GM03348 (cell line): ENCODE measurements around the gene DNM3.
A peak's percentile ranks its signal among the peaks of the same experiment; 100 is the strongest.

Experiments used
- DNase-seq: peaks from one replicate; pipeline ENCODE4 v3.0.0; 2012; ENCODE audit warnings: low spot score

The DNM3 gene

DNA sequence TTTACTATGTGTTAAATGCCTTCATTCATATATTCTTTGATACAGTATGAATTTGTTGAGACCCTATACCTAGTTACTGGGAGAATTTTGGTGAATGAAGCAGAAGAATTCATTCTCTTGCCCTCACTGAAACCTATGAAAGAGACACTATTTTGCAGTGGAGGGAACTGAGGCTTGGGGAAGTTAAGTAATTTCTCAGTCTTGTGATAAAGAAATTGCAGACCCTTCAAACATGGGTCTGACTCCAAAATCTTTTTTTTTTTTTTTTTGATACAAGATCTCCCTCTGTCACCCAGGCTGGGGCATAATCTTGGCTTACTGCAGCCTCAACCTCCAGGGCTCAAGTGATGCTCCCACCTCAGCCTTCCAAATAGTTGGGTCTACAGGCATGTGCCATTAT, 132.1 kb downstream of the DNM3 start:
- DNase-seq, result no peak

DNA sequence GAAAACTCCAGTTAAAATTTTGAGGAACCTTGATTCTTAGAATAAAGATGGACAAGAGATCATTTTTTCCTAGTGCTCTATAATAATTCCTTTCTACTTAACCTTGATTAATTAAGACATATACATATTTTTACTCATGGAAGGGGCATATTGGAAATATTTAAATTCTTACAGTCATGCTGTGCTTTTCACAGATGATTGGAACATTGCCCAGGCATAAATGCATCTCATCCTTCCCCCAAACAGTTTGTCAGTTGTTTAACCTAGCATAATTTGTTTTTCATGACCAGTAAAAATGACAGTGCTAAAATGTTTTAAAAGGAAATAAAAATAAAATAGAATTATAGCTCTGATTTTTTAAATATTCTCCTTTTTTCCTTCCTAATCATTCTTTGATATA, 140.0 kb downstream of the DNM3 start:
- DNase-seq, result no peak

DNA sequence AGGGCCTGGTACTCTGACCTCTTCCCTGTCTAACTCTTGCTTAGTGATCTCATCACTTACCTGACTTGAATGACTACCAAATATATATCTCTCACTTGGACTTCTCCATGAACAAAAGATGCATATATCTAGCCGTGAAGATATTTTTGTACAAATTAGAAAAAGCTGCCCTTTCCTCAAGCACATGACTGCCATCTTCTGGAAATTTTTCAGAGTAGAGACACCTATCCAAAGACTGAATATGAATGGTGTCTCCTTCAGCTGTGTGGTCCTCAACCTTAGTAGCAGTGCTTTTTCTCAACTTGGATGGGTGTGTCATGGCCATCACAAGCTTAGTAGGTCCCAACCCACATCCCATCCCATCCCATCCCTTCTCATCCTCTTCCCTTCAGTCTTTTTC, 142.3 kb downstream of the DNM3 start:
- DNase-seq, result peak; percentile 44

DNA sequence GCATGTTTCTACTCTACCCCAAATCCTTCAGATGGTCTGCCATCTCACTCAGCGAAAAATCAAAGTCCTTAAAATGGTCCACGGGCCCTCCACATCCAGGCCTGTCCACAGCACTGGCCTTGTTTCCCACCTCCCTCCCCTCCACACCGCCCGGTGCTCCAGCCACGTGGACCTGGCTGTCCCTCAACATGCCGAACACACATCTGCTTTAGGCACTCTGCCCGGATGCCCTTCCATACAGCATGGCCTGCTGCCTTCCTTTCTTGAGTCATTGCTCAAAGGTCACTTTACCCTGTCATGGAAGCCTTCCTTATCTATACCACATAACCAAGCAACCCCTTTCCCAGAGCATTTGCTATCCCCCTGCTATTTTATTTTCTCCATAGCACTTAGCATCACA, 143.0 kb downstream of the DNM3 start:
- no peak for DNase-seq

DNA sequence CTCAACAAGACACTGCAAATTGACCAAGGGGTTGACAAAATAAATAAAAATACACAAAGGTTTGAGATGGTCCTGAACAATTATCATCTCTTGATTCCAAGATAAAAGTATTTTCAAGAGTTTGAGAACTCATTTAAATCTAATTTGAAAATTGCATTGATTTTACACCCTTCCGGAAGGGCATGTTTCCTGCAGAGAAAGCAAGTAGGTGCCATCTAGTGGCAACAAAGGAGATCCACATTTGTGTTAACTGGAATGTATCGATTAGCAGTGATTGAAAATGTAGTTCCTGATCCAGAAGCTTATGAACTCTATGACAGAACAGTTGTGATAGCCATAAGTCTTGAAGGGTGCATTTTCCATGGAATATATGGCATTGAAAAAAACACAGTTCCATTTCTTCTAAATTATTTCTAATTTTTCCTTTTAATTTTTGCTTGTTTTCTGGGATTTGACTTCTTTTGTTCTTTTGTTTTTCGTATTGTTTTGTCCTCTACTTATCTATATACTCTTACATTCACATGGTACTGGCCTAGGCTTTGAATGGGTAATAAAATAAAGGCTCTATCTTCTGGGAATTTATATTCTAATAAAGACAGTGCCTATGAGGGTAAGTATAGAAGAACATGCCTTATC, 143.7 kb downstream of the DNM3 start:
- DNase-seq, result peak; percentile 56

DNA sequence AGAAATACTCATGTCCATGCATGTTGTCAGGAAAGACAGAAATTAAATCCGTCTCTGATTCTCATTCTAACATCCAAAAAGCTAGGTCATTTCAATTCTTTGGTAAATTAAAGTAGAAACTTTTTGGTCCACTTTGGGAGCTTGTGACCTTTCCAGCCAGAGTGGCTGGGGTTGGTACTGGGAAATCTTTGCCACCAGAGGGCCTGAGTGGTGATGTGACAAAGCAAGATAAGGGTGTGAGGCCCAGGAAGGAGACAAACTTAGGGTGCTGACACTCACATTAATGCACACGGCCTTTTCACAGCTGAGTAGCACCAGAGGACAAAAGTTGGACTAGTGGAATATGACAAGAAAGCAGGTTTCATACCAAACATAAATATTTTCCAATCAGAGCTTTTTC, 144.3 kb downstream of the DNM3 start:
- peak; percentile 15 for DNase-seq

DNA sequence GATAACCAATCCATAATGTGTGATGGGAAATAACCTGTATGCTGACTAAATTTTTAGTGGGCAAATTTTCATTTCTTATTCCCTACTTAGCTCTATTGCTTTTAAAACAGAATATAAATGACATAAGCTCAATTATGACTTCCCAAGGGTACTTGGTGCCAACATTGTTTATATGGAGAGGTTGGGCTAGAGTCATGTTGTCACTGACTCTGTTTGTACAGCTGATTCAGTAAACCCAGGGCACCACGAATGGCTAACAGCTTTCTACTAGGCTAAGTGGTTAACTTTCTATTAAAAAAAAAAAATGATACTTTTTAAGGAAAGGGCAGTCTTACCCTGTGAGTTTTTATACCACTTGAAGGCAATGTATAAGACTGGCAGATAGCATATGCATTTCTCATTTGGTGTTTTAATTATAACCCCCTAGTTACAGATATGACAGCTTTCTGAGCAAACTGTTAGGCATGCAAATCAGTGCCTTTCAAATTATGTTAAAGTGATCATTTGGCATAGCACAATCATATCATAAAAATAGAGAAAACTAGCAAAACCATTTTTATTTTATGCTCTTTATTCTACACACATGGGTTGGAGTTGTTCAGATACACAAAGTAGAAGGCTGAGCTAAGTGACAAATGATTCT, 147.1 kb downstream of the DNM3 start:
- no peak for DNase-seq

DNA sequence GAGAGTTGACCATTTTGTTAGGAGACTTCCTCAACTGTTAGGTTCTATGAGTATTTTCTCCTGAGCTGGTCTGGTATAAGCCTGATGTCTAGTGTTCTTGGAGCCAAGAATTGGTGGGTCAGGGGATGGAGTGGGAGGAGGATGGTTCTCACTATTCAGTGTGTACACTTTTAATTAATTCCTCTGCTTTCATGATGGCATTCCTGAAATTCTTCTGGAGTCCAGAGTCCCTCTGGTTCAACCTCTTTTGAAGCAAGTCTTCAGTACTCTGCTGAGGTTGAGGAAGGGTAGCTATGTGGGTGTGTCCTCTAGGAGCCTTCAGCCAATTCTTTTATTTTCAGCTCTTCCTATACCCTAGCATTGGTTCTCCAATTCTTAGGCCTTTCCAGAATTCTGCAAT, 149.1 kb downstream of the DNM3 start:
- no peak for DNase-seq

DNA sequence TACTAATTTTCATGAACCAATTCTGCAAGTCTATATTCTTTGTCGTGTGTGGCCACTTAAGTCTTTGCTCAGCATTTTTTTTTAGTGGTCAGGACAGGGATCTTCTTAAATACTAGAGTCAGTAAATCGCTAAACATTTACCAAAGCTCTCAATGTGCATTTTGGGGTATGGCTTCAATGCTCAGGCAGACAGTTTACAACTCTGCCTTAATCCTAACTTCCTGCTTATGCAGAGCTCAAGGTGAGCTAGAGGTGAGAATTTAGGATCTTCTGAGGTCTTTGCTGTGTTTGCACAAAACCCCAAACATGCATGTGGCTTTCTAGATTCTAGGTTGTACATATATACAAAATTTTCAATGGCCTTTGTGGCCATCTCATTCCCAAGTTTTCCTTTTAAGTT, 153.0 kb downstream of the DNM3 start:
- no peak for DNase-seq

DNA sequence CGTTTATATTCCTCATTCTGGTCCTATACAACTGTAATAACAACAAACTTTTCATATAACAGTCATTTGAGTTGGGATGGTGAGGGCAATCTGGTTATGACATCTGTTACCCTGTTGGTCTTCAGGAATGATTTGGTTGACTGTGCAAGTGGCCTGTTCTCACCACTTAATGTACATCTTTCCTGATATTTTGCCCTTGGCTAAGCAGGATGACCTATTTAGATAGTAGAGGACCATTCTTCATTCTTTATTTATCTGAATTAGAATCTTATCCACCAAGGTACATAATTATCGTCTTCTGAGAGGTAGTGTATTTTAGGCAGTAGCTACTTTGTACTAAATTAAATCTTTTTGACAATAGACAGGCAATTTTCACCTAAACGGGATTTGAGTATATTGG, 154.3 kb downstream of the DNM3 start:
- DNase-seq, result no peak

DNA sequence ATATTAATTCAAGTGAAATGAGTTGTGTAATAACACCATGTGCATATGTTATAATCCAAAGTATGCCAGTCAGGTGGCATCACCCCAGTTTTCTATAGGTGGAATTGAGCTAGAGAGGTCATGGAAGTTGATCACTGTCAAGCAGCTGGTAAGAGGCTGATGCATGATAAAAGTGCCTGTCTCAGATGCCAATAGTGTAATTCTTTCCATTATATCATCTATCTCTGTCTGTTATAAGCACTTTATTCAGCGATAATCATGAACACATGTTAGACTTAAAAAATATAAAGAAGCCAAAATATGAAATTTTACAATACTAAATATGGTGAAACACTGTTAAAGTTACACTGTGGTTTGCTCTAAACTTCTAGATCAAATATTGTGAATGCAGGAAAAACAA, 156.6 kb downstream of the DNM3 start:
- DNase-seq, result no peak

DNA sequence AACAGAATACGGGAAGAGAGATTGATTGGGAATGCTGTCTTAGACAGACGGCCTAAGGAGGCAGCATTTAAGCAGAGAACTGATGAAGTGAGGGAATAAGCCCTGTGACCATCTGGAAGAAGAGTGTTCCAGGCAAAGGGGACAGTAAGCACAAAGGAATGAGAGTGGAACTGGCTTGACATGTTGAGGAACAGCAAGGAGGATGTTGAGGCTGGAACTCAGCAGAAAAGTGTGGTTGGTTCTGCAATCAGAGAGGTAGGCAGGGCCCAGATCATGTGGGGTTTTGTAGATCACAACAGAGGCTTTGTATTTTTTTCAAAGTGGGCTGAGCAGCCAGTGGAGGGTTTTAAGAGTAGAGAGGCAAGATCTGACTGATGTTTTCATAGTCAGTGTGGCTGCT, 157.4 kb downstream of the DNM3 start:
- peak; percentile 3 for DNase-seq

DNA sequence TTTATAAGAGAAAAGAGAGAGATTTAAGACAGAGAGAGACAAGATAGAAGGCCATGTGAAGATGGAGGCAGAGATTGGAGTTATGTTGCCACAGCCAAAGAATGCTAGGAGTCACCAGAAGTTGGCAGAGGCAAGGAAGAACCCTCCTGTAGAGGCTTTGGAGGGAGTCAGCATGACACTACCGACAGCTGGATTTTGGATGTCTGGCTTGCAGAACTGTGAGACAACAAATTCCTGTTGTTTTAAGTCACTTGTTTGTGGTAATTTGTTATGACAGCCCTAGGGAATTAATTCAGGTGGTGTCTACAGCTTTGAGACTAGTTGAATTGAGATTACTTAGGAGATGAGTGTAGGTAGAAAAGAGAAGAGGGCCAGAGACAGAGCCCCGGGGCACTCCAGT, 158.5 kb downstream of the DNM3 start:
- peak; percentile 11 for DNase-seq

DNA sequence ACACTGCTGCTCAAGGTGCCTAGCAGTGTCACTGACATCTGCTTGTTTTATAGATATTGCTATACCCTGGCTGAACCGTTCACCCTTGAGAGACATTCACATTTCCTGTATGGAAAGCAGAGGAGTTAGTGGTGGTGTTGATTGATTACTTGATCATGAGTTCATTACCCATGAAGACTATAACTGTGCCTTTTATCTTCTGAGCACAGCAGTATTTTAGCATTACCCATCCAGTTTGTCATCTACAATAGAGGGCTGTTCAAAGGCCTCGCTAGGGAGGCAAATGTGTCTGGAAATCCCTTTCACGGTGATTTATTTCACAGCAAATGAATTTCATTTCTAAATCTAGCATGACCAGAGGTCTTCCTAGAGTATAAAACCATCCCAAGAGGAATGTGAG, 160.0 kb downstream of the DNM3 start:
- no peak for DNase-seq

DNA sequence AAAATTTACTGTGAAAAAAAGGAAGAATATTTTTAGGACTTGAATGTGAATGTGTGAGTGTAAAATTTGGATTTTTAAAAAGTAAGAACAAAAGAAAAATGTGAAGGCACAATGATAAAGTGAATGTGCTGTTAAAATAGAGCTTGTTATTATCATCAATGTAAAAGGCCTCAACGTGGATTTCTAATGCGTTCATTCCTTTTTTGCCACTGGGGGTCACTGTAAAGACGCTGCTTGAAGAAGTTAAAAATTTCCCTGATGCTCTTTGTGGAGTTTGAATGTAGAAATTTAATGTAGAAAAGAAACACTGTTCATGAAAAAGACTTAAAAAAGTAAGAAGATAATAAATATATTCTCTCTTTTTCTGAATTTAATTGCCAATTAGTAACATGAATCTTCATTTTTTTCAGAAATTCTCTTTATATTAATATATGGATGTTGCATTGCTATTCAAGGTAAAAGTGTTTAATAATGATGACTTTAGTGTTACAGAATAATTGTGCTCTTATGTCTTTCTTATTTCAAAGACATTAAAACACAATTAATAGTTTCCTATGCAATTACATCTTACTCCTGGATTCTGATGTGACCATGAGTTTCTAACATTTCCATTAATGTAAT, 161.5 kb downstream of the DNM3 start:
- peak; percentile 20 for DNase-seq

DNA sequence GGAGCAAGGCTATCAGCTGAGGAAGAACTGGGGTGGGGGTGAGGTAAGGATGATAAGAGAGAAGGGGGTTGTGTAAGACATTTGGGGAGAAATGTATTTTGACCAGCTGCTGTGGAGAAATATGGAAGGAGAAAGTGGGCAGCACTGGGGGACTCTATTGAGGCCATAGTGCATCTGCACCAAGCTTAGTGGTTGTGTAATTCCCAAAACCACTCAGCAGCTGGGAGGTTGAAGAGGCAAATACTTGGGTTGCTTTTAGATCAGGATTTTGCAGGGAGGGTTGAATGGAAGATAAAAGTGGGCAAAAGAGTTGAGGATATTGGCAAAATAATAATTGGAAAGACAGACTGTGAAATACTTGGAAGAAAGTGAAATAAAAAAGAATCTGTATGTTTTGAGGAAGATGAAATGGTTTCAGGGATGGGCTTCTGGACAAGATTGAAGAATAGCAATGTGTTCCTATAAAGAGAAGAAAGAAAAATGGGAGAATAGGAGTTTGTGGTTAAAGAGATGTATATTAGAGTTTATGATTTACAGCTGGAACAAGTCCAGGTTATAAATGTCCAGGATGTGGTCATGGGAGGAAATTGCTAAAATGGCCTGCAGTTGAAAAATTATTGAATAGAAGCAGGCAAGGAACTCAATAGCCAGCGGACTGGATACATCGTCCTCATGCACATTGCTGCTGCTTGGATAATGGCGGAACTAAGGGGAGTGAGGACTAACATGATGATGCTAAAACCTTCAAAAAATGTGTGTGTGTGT, 162.7 kb downstream of the DNM3 start:
- no peak for DNase-seq

DNA sequence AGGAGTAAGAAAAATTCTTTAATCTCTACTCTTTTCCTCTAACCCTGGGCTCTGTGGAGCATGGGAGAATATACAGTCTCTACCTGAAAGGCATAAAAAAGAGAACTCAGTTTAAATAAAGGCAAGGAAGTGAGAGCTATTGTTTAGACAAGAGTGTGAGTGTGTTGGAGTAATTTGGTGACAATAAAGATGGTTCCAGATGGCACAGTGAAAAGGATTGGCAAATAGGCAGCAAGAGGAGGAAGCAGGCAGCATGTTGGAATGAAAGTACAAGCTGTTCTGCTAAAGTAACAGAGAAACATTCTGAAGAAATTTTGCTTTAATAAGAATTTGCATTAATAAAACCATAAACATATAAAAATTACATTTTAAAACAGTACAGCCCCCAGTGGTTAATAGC, 163.4 kb downstream of the DNM3 start:
- no peak for DNase-seq

DNA sequence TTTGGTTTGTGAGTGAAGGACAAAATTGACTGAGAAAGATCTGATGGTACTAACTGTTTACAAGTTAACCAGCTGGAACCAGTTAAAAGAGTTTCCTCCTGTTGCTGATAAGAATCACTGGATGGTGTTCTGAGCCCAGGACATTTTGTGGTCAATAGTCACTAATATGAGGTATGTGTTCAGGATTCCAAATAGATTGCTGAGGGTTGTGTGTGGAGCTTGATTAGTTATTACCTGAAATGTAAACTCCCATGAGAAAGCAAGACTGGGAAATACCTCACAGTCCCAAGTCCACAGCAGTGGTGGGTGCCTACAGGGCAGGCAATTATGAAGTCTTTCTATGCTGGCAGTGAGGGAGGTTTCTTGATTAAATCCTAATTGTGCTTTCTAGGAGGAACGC, 164.6 kb downstream of the DNM3 start:
- peak; percentile 7 for DNase-seq

DNA sequence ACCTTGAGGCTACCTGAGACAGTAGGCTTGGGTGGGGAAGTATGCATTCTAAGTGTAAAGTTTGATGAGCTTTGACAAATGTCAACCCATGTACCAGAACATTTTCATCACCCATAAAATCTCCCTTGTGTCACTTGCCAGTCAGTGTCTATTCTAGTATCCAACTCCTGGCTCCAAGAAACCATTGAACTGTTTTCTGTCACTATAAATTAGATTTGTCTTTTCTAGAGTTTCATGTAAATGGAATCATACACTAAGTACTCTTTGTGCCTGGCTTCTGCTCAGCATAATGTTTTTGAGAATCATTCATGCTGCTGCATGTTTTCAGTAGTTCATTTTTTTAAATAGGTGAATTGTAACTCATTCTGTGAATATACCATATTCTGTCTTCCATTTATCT, 165.4 kb downstream of the DNM3 start:
- no peak for DNase-seq

DNA sequence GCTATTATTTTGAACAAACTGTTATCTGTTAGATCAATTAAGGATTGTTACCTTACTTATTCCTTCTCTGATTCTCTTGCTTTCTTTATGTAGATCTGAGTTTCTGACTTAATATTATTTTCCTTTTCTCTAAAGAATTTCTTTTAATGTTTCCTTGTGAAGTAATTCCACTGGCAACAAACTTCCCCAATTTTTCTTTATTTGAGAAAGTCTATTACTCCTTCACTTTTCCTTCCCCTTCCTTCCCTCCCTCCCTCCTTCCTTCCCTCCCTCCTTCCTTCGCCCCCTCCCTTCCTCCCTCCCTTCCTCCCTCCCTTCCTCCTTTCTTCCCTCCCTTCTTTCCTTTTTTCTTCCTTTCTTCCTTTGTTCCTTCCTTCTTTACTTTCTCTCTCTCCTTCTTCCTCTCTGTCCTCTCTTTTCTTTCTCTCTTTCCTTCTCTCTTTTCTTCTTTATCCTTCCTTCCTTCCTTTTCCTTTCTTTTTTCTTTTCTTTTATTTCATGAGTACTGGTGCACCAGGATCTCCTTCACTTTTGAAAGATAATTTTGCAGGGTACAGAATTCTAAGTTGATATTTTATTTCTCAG, 177.5 kb downstream of the DNM3 start:
- no peak for DNase-seq

DNA sequence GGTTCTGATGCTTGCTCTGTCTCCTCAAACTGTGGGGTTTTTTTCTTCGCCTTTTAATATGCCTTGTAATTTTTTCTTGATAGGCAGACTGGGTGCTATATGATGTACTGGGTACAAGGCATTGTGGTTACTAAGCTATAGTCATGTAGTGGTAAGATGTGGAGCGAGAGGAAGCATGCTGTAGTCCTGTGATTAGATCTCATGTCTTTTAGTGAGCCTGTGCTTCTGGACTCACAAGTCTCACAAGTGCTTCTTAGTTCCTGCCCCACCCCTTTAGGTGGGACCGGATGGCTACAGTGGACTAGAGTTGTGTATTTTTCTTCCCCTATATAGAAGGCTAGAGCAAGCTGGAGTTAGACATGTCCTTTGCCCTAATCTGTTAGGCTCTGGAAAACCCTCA, 178.7 kb downstream of the DNM3 start:
- no peak for DNase-seq

DNA sequence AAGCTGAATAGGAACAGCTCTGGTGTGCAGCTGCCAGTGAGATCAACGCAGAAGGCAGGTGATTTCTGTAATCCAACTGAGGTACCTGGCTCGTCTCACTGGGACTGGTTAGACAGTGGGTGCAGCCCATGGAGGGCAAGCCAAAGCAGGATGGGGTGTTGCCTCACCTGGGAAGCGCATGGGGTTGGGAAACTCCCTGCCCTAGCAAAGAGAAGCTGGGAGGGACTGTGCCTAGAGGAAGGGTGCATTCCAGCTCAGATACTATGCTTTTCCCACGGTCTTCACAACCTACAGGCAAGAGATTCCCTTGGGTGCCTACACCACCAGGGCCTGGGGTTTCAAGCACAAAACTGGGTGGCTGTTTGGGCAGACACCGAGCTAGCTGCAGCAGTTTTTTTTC, 183.2 kb downstream of the DNM3 start:
- no peak for DNase-seq
